Anterior cingulate cortex (tissue), 58 donors: ENCODE results near the gene TPCN2.

Source experiments
- DNase-seq, 58 donors: peaks; one replicate each; lab custom pipeline; 2025; lab: John Stamatoyannopoulos, UW

TPCN2 gene

GRCh38 chr11:69171476-69172240, 122.9 kb downstream of the TPCN2 start:
- no peak for DNase-seq

- DNase-seq = no peak
These were observed 123.9 kb downstream of the TPCN2 start for GRCh38 chr11:69172674-69173073.

GRCh38 chr11:69173331-69173730, 124.6 kb downstream of the TPCN2 start:
- DNase-seq = no peak

- DNase-seq = no peak
These were observed 125.3 kb downstream of the TPCN2 start for GRCh38 chr11:69173925-69174581.

- no peak for DNase-seq
These were observed 126.1 kb downstream of the TPCN2 start for GRCh38 chr11:69174841-69175240.

- DNase-seq = no peak
These were observed 130.2 kb downstream of the TPCN2 start for GRCh38 chr11:69178819-69179482.

GRCh38 chr11:69180226-69180625, 131.5 kb downstream of the TPCN2 start:
- no peak for DNase-seq

- DNase-seq = no peak
These were observed 132.0 kb downstream of the TPCN2 start for GRCh38 chr11:69180726-69181125.

GRCh38 chr11:69183613-69184012, 134.9 kb downstream of the TPCN2 start:
- no peak for DNase-seq
